Measurements from ENCODE around the gene APOE.

The APOE gene

GRCh38 chr19:44943801-44944249 lies 38.2 kb downstream of the APOE start:
- no peaks in the 10 kb centered on the region for H3K36me3 ChIP-seq (ENCODE audit: insufficient read depth, low read length)
- peak overlapping the region; percentile 79 for H3K27ac ChIP-seq (ENCODE audit: low read depth, low read length, poor library complexity, severe bottlenecking)
- no peaks in the 10 kb centered on the region for H3K9me3 ChIP-seq (ENCODE audit: low read length)
- peak overlapping the region; percentile 31; the same call in 1 of the 2 replicates for H3K4me2 ChIP-seq (ENCODE audit: low read length)
- H3K9me2 ChIP-seq (ENCODE audit: low read depth, low read length): no peaks in the 10 kb centered on the region
- H3K4me3 ChIP-seq (ENCODE audit: low read depth, low read length, poor library complexity, severe bottlenecking): no peak overlapping the region
- TF ChIP-seq EZH2 (IDR thresholded peaks at IDR 0.05; ENCODE audit: borderline replicate concordance, low read length): no peak
- TF ChIP-seq CTCF (IDR thresholded peaks at IDR 0.05; ENCODE audit: low read length): peak; percentile 16; the same call in 1 of the 2 replicates
- H3K9ac ChIP-seq (ENCODE audit: low read length): peak overlapping the region; percentile 13; the same call in 1 of the 2 replicates
- no peaks in the 10 kb centered on the region for H4K20me1 ChIP-seq (ENCODE audit: insufficient read depth, low read length)
- H3K27me3 ChIP-seq (ENCODE audit: insufficient read depth, low read length): no peaks in the 10 kb centered on the region
- peaks cover 4% of the 10 kb centered on the region; the same call in 1 of the 2 replicates for H3F3A ChIP-seq (ENCODE audit: insufficient read depth, low read length)
- no peak overlapping the region for H2AFZ ChIP-seq (ENCODE audit: low read length)
- no peaks in the 10 kb centered on the region for H3K79me2 ChIP-seq (ENCODE audit: insufficient read depth, low read length)
- H3K4me1 ChIP-seq (ENCODE audit: insufficient read depth, low read length, severe bottlenecking): peaks cover 68% of the 10 kb centered on the region

- H4K20me1 ChIP-seq (ENCODE audit: insufficient read depth, low read length): no peaks in the 10 kb centered on the region
- peaks cover 70% of the 10 kb centered on the region for H3K4me1 ChIP-seq (ENCODE audit: insufficient read depth, low read length, severe bottlenecking)
- H3K4me2 ChIP-seq (ENCODE audit: low read length): peak overlapping the region; percentile 52
- H3K9me3 ChIP-seq (ENCODE audit: low read length): no peaks in the 10 kb centered on the region
- H3K27ac ChIP-seq (ENCODE audit: low read depth, low read length, poor library complexity, severe bottlenecking): peak overlapping the region; percentile 79
- no peak overlapping the region for H2AFZ ChIP-seq (ENCODE audit: low read length)
- H3K36me3 ChIP-seq (ENCODE audit: insufficient read depth, low read length): no peaks in the 10 kb centered on the region
- H3K4me3 ChIP-seq (ENCODE audit: low read depth, low read length, poor library complexity, severe bottlenecking): peak overlapping the region; percentile 56
- H3K27me3 ChIP-seq (ENCODE audit: insufficient read depth, low read length): no peaks in the 10 kb centered on the region
- no peak for TF ChIP-seq CTCF (IDR thresholded peaks at IDR 0.05; ENCODE audit: low read length)
- no peak for TF ChIP-seq EZH2 (IDR thresholded peaks at IDR 0.05; ENCODE audit: borderline replicate concordance, low read length)
- H3K9ac ChIP-seq (ENCODE audit: low read length): no peak overlapping the region; the same call in 1 of the 2 replicates
- H3F3A ChIP-seq (ENCODE audit: insufficient read depth, low read length): peaks cover 4% of the 10 kb centered on the region; the same call in 1 of the 2 replicates
- no peaks in the 10 kb centered on the region for H3K79me2 ChIP-seq (ENCODE audit: insufficient read depth, low read length)
- H3K9me2 ChIP-seq (ENCODE audit: low read depth, low read length): no peaks in the 10 kb centered on the region
These were observed 41.5 kb downstream of the APOE start for GRCh38 chr19:44947041-44947581.

DNA sequence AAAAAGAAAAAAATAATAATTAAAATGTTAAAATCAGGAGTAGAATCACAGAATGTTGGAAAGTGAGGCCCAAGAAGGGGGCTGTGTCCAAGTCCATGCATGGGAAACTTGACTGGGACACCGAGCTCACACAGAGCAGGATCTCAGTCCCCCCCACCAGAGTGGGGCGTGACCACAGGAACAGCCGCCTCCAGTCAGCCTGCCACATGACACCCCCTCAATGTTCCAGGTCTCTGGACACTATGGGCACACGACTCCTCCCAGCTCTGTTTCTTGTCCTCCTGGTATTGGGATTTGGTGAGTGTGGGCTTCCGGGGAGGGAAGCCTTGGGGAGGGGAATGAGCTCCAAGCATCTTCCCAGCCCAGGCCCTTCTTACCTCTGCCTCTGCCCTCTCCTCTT lies 42.6 kb downstream of the APOE start:
- H3K79me2 ChIP-seq (ENCODE audit: insufficient read depth, low read length): no peaks in the 10 kb centered on the region
- no peak overlapping the region for H3K4me3 ChIP-seq (ENCODE audit: low read depth, low read length, poor library complexity, severe bottlenecking)
- H3K36me3 ChIP-seq (ENCODE audit: insufficient read depth, low read length): no peaks in the 10 kb centered on the region
- TF ChIP-seq CTCF (IDR thresholded peaks at IDR 0.05; ENCODE audit: low read length): no peak
- no peak for TF ChIP-seq EZH2 (IDR thresholded peaks at IDR 0.05; ENCODE audit: borderline replicate concordance, low read length)
- peaks cover 4% of the 10 kb centered on the region; the same call in 1 of the 2 replicates for H3F3A ChIP-seq (ENCODE audit: insufficient read depth, low read length)
- H3K27ac ChIP-seq (ENCODE audit: low read depth, low read length, poor library complexity, severe bottlenecking): peak overlapping the region; percentile 2
- no peak overlapping the region for H2AFZ ChIP-seq (ENCODE audit: low read length)
- no peaks in the 10 kb centered on the region for H3K27me3 ChIP-seq (ENCODE audit: insufficient read depth, low read length)
- H3K4me1 ChIP-seq (ENCODE audit: insufficient read depth, low read length, severe bottlenecking): peaks cover 59% of the 10 kb centered on the region
- H3K4me2 ChIP-seq (ENCODE audit: low read length): no peak overlapping the region
- H4K20me1 ChIP-seq (ENCODE audit: insufficient read depth, low read length): no peaks in the 10 kb centered on the region
- H3K9ac ChIP-seq (ENCODE audit: low read length): no peak overlapping the region
- H3K9me2 ChIP-seq (ENCODE audit: low read depth, low read length): no peaks in the 10 kb centered on the region
- H3K9me3 ChIP-seq (ENCODE audit: low read length): no peaks in the 10 kb centered on the region
